ENCODE results near the gene SULF2.

SULF2 gene

DNA sequence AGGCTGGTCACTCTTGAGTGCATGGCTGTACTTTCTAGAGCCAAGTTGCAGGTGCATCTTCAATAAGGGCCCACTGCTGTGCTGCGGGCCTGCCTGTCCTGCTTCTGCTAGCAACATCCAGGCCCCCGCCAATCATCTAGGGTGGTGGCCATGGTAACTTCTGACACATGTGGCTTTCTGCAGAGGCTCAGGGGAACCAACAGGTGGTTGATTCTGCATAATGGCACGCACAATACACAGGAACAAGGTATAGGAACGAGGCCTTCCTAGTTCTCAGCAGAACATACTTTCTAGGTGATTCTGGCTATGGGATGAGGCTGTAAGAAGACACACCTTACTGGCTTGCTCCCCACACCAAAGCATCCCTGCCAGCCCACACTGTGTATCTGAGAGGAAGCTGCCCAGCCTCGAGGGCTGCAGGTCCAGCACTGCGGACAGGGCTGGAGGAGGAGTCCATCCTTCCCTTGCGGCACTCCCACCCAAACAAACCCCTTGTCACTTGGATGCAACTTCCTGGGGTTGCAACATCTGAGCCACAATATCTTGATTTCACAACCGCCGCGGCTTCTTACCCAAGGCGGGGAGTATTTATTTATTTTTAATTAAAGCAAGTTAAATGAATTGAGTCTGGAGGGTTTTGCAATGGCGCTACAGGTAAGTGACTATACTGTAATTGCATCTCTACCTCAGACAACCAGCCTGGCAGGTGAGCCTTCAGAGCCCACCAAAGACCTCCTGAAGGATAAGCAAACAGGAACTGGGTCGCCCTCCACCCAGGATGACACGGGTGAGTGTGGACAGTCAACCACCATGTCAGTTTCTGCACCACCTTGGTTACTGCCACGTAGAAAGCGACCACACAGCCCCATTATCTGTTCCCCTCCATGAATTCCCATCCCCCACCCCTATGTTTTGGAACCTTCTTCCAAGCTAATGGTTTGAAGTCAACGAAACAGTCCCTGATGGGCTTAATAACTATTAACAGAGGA is 49.6 kb downstream of the SULF2 start:
- DNase-seq: no peak

DNA sequence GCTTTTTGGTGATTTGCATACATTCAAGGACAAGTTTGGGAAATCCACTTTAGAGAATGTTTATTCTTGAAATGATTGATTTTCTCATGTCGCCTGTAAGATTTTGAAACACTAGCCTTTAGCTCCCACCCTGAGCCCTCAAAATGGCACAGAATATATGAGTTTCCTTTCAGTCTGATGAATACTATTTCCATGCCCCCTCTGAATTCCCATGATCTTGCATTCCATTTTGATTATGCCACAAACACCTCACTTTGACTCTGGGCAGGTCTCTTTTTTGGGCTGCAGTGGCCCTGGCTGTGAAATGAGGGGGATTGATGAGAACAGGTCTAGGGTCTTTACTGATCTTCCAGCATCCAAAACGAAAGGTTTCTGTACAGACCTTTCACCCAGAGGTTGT is 50.4 kb downstream of the SULF2 start:
- DNase-seq: no peak

DNA sequence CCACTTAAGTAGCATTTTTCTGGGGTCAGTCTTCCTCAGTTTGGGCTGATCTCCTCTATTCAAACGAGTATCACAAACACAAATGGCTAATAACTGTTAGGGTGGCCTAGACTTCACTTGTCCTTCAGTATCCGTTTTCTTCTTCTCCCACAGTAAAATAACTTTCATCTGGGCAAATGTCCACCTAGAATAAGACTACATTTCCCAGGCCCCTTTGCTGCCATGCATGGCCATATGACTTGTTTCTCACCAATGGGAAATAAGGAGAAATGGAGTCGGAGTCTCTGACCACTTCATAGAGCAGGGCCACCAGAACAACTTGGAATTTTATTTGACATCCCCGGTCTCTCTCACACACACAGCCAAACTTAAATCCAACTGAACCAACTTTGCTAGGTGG is 51.4 kb downstream of the SULF2 start:
- no peak for DNase-seq

DNA sequence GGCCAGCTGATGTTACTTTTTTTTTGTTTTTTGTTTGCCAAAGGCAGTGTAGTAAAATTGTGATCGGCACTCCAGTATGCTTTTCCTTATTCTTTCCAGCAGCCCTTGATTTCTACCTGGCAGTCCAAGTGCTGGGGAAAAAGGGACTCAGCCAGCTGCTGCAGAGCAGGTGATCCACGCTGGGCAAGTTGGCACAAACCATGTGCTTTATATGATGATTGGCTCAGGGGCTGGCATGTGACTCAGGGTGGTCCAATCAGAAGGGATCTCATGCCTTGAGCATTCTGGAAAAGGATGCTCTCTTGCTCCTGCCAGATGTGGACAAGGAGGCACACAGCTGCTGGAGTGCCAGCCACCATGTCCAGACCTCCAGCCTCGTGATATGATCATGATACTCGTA is 54.5 kb downstream of the SULF2 start:
- DNase-seq: no peak

DNA sequence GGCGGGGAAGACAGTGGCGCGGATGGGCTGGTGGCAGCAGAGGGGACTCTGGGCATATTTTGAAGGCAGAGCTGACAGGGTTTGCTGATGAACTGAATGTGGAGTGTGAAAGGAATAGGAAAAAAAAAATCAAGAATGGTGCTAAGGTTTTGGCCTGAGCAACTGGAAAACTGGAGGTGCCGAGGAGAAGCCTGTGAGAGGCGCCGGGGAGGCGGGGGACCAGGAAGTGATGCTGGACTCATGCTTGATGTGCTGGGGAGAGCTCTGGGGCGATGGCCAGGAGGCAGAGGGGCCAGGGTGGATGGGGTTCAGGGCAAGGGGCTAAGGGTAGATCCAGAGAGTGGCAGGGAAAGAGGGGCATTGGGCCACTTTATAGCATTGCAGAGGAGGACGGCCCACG is 55.8 kb downstream of the SULF2 start:
- DNase-seq: no peak

DNA sequence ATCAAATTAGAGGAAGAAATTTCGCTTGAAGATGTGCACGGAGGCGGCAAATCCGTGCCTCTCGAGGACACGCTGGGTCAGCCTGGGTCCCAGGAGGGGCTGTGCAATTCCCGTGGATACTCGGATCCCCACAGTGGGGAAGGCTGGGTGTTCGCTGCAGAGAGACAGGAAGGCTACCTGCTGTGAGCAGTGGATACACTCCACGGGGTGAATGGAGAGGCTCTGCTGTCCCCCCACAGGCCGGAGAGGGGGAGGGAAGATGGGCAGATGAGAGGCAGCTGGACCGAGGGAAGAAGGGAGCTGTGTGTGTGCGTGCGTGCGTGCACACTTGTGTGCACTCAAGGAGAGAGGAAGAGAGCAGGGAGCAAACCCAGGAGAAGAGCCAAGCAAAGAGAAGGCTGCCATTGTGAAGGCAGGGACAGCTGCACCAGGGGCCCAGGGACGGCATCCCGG is 57.3 kb downstream of the SULF2 start:
- DNase-seq: no peak

DNA sequence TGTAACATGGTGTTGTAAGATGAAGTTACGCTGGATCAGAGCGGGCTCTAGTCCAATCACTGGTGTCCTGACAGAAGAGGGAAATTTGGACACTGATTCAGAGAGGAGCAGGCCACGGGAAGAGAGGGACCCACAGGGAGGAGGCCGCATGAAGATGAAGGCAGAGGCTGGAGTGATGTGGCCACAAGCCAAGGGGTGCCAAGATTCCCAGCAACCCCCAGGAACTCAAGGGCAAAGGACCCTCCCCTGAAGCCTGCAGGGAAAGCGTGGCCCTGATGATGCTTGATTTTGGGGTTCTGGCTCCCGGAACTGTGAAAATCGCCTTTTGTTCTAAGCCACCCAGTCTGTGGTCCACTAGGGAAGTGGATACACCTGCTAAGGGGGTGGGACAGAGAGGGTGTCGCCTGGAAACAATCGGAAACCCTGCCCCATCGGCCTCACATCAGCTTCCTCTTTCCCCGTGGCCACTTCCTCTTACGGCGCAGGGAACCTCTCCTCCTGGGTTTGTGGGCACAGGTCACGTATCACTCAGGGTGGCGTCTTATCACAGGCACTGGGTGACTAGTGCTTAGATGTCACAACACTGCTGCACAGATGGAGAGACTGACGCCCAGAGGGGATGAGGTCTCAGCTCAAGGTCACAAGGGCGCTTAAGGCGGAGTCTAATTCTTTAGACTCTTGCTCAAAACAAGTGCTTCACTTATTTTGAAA is 58.0 kb downstream of the SULF2 start:
- DNase-seq: no peak

DNA sequence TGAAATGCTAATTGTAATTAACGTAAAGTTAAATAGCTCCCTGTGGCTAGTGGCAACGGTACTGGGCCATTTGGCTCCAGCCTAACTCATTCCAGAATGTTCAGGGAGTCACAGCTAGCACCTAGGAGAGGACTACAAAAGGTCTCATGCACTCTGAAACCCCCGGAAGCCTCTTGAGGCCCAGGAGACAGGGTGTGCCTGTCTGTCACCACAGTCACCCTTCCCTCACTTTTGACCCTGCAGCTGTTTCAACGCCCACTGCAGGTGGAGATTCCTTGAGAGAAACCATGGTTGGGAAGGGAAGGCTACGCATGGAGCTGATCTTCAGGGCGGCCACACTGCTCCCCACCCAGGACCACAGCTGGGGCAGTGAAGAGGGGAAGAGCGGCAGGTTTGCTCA is 58.6 kb downstream of the SULF2 start:
- no peak for DNase-seq

DNA sequence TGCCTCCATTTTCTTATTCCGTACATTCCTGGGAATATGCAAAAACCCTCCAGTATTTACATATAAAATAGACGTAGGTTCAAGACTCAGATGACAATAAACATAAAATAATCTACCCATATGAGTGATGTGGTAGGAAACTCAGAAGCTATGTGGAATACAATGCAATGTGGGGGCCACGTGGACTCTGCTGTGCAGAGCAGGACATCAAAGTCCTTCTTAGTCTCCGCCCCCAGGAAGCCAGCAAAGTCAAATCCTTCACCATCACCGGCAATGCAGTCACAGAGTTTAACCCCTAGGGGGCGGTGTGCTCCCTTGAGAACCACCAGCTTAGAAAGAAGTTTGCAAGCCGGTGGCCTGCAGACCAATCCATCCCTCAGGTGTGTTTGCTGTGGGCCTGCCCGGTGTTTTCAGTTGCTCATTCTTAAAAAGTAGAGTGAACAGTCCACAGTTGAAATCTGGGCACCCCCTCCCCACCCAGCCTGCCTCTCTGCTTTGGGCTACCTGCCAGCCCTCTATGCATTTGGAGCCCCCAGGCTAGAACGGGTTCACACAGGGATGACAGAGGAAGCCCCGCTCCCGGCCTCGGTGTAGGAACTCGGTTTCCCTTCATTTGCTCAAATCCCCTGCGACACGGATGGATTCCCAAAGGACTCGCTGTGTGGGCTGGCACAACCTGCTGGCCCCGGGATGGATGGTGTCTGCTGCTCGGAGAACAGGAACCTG is 59.9 kb downstream of the SULF2 start:
- peak; percentile 74 for DNase-seq

DNA sequence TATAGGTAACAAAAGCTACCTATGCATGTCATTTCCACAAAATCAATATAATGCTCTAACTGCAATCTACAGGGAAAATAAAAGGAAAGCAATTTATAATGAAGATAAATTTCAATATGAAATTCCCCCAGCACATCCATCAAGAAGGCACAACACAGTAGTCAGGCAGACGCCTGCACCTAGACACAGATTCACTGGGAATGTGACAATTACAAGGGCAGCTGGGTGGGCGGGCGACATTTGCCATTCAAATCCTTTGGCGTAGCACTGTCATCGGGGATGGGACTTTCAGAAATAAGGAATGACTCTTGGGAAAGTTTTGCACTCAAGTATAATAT is 60.4 kb downstream of the SULF2 start:
- no peak for DNase-seq

DNA sequence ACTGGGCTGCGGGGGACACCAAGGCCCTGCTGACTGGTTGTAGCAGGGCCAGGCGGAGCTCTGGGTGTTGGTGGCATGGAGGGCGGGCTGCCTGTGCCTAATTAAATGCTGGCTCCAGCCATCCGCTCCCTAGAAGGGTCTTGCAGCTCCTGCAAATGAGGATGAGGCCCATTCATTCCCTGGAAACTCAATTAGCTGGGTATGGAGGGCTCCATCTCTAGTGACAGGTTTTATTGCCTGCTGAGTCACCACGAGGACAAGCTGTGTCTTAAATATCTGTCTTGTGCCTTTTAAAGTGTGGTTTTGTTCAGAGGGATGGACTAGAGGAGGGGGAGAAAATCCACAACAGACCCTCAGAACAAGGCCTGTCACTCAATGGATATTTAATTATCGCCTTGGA is 60.9 kb downstream of the SULF2 start:
- no peak for DNase-seq

DNA sequence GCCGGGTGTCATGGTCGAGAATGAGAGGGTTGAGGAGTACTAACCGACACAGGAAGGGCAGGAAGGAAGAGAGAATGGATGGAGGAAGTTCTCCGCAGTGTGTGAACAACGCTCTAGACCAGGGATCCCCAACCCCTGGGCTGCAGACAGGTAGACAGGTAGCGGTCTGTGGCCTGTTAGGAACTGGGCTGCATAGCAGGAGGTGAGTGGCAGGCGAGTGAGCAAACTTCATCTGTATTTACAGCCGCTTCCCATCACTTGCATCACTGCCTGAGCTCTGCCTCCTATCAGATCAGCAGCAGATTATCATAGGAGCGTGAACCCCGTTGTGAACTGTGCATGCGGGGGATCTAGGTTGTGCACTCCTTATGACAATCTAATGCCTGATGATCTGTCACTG is 62.0 kb downstream of the SULF2 start:
- DNase-seq: no peak

DNA sequence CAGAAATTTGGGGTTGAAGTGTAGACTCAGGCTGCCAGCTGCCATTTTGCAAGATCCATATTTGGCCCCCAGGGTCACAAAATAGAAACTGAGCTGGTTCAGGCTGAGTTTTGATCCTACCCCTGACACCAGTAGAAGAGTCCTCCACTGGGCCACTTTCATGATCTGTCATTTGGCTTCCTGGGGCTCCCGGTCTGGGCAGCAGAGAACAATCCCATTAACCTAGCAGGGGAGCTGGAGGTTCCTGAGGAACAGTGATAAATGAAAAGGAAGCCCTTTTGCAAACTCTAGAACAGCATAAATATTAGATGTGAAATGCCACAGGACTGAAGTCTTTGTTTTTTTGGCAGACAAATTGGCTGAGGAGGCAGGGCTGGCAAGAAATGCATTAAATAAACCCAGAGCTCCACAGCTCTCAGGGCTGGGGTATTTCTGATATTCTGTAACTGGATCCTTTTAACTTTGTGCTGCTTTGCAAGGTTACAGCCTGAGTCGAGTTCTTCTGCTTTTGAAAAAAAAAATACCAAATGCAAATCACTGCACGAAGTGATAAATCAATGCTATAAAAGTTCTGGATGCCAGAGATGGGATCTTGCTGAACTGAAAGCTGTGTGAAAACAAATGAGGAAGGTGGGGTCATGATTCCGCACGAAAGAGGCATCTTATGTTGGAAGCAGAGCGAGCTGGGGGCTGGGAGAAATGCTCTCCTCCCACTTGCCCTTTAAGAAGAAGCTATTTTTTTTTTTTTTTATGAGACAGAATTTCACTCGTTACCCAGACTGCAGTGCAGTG is 64.4 kb downstream of the SULF2 start:
- no peak for DNase-seq

DNA sequence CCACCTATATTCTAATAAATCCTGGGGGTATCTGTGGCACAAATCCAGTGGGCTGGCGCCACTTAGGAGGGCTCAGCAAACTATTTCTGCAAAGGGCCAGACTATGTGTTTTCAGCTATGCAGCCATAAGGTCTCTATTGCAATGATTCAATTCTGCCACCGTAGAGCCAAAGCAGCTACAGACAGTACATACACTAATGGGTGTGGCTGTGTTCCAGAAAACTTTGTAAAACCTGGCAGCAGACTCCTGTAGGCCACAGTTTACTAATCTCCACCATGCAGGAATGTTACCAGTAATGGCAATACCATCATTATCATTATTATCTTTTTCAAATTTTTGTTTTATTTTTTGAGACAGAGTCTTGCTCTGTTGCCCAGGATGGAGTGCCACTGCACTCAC is 65.7 kb downstream of the SULF2 start:
- no peak for DNase-seq

DNA sequence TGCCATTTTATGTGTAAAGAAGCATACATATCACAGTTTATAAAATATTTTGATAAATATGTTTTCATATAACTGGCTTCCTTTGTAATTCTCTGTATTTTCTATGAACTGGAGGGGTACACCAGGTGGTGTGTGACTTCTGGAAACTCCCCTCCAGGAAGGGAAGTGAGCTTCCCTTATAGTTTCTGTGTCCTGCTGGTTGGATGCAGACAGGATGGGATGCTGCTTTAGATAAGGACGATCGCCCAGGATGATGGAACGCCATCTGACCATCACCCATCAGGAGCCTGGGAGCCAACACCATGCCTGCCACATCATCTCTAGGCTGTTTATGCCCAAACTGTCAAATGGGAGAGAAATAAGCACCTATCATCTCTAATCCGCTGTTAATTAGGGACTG is 66.1 kb downstream of the SULF2 start:
- no peak for DNase-seq

DNA sequence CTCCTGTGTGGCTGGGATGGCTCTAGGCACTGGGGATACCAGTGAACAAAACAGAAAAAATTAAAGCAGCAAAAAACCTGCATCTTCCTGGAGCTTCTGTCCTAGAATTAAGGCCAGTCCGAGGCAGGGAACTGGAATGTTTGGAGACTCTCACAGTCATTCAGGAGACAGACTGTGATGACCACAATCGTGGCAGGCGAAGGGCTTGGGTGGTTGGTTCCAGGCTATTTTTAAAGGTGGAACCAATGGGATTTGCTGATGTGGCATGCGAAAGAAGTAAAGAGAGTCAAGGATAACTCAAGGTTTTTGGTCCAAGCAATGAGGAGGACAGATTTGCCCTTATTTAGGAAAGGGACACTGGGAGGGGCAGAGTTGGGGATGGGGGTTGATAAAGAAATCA is 66.9 kb downstream of the SULF2 start:
- DNase-seq: no peak

DNA sequence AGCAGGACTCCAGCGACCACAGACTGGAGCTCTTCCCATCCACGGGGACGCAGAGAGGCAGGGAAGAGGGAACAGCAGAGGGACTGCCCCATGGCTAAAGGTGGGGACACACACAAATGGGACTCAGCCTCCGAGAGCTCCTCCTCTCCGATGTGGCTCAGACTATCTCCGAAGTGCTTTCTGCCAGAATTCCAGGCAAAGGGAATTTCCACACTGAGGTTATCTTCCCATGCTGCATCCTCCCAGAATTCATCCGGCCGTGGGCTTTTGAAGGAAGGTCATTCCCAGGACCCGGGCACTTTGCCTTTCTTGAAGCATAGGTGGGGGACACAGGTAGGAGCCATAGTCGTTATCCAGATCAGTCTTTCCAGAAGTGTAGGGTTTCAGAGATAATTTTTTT is 67.9 kb downstream of the SULF2 start:
- DNase-seq: no peak

DNA sequence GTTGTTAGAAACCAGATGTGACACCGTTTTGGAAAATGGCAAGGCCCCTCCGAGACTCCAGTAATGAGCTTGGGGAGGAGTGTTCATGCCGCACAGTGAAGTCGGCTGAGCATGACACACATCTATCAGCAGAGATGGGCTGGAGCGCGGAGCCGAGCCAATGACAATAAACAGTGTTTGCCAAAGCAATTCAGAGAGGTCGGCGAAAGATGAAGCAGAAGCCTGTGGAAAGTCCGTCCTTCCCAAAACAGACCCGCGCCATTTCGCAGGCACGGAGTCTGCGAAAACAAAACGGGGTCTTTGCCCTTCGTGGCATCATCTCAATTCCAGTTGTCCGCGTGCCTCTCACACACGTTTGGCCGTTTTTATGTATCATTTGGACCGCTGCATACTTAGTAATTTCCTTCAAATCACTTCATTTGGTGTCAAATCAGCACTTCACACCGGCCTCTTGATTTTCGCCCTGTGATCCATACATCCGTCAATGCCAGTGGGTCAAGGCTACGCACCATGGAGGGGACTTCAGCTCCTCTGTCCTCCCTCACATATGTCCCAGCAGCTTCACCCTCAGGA is 71.3 kb downstream of the SULF2 start:
- DNase-seq: peak; percentile 55

DNA sequence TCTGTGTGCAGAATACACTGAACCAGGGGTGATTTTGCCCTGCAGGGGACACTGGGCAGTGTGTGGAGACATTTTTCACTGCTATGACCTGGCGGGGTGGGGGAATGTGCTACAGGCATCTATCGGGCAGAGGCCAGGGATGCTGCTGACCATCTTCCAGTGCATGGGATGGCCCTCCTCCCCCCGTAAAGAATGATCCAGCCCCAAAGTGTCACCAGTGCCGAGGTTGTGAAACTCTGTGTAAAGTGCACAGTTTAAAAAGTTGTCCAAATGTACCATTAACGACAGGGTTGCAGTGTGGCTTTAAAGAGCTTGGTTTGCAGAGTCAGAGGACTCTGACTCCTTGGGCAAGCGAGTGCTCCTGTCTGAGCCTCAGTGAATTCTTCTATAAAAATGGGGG is 72.1 kb downstream of the SULF2 start:
- no peak for DNase-seq

DNA sequence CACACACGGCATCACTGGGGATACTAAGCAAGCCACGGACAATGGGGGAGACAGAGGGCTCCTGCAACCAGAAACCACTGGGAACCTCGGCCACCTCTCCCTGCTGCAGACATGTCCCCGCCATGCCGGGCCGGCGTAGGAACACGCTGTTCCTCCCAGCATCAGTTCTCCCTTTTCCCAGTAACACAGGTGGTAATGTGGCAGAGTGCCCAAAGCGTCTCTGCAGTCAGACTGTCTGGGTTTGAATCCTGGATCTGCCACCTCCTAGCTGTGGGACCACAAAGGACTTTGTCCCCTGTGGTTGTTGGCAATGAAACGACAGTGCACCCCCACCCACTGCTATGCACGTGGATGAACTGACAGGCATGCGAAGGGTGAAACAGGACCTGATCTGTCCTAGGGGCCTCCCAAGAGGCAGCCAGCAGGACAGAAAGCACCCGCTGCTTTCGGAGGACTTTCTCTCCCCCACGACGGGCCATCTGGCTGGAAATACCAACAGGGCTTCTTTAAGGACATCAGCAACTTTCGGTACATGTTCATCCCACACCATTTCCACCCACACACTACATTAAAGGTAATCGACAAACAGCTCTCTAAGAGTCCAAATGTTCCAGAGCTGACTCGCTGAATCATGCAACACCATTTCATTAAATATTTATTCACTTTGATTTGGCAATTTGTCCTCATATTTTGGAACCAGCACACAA is 74.1 kb downstream of the SULF2 start:
- no peak for DNase-seq

DNA sequence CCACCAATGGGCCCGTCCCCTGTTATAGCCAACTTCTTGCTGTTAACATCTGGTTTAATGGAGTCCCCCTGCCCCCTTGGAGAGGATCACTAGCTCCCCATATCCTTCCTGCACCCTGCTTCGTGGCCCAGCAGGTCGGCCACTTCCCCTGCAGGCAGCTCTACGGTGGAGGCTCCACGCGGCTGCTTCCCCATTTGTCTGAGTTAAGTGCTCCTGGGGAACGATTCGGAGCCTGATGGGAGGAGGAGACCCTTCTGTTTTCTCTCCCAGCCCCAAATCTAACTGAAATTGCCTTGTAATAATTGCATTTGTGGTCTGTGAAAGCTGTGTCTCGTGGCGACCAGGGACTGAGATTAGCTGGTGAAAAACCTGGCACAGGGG is 74.6 kb downstream of the SULF2 start:
- DNase-seq: no peak
